Measurements from ENCODE around the gene PHLDB3. TPM values are rescaled to one million over a fixed set of nuclear protein-coding genes. Genes with fewer than 3 reads are reported as not detected.

PHLDB3 gene
- total and polyA plus RNA-seq, 2 donors (not counting 3 experiments of a cell fraction or from before 2014, with no cell fraction given): 5.5 to 12.0 TPM

DNA sequence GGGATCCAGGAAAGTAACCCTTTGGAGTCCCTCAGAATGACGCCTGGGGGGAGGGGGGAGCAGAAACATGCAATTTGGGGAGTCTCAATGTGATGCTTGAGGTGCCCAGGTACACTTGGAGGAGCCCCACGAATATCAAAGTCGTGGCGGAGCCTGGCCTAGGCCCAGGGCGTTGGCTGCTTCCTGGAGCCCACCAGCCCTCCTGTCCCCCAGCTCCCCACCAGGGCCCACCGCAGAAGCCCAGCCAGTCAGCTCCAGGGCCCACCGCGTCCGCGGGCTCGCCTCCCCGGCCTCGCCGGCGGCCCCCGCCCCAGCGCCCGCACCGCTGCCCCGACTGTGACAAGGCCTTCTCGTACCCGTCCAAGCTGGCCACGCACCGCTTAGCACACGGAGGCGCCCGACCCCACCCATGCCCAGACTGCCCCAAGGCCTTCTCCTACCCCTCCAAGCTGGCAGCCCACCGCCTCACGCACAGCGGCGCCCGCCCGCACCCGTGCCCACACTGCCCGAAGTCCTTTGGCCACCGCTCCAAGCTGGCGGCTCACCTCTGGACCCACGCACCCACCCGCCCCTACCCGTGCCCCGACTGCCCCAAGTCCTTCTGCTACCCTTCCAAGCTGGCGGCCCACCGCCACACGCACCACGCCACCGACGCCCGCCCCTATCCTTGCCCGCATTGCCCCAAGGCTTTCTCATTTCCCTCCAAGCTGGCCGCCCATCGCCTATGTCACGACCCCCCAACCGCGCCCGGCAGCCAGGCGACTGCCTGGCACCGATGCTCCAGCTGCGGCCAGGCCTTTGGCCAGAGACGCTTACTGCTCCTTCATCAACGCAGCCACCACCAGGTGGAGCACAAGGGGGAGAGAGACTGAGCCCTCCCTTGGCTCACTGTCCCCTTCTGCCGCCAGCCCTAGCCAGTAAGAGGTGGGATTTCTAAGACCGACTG lies 30.5 kb upstream of the PHLDB3 start:
- Histone ChIP-seq H3K9ac (replicated peaks; ENCODE audit: extremely low read depth, insufficient read depth, low read length) (no peak overlapping the region), H3K4me2 (ENCODE audit: insufficient read depth, low read length) (no peak overlapping the region), H3K27ac (ENCODE audit: insufficient read depth, low read depth, low read length) (no peak overlapping the region), H3K4me1 (ENCODE audit: control insufficient read depth, extremely low read depth, insufficient read depth, low read length) (peaks cover 10% of the 10 kb centered on the region), H3K27me3 (ENCODE audit: control insufficient read depth in 2 of 2, insufficient read depth in 2 of 2, low read length in 2 of 2) (no peaks in the 10 kb centered on the region), H3K4me3 (replicated peaks in 1 of 3; ENCODE audit: insufficient read depth in 1 of 3, low read depth in 1 of 3, low read length in 3 of 3) (no peak overlapping the region), H3K9me1 (replicated peaks; ENCODE audit: control insufficient read depth, extremely low read depth, insufficient read depth, low read length) (no peaks in the 10 kb centered on the region), H3K36me3 (ENCODE audit: control insufficient read depth in 2 of 2, extremely low read depth in 1 of 2, insufficient read depth in 2 of 2, low read length in 2 of 2) (peaks cover 0 to under 1% of the 10 kb centered on the region in 2 experiments), H3K9me3 (replicated peaks; ENCODE audit: control insufficient read depth, insufficient read depth, low read length) (no peaks in the 10 kb centered on the region), H3K79me2 (ENCODE audit: control insufficient read depth, insufficient read depth, low read length) (no peaks in the 10 kb centered on the region), H2AFZ (ENCODE audit: low read depth, low read length) (no peak overlapping the region), H4K20me1 (replicated peaks; ENCODE audit: control insufficient read depth, extremely low read depth, insufficient read depth, low read length) (no peaks in the 10 kb centered on the region)
- dilution Hi-C loops (cut with MboI; ENCODE audit: extremely low pct_ligation_motif_present, low sequenced_read_pairs) (no loop called here), intact Hi-C loops (cut with micrococcal nuclease) (loop anchor here (1.0 to 2.0 kb wide), 5 partner anchors 20 to 250 kb away; partner anchors contain the start of genes PINLYP and XRCC1)
- POLR2A ChIA-PET: interaction anchor here (1.0 to 1.1 kb wide), 2 partner anchors 60 to 127 kb away, joined by 3 to 6 read pairs; no protein-coding TSS in a partner anchor
- no TSS peak for BruUV-seq (replicated peaks)
- FAIRE-seq (peak; percentile 86), DNase-seq (ENCODE audit: low read depth, low spot score) (peak; percentile 66)
- CTCF ChIA-PET: interaction anchor here (0.7 to 6.2 kb wide), 24 partner anchors 10 to 416 kb away, joined by 3 to 118 read pairs (median 5); partner anchors contain the start of genes IRGQ, PINLYP, XRCC1 and ZNF221
- no peak for TF ChIP-seq POLR2AphosphoS5 (IDR thresholded peaks at IDR 0.05; ENCODE audit: insufficient read depth, low read depth, low read length)
- TF ChIP-seq, protein P1, sequence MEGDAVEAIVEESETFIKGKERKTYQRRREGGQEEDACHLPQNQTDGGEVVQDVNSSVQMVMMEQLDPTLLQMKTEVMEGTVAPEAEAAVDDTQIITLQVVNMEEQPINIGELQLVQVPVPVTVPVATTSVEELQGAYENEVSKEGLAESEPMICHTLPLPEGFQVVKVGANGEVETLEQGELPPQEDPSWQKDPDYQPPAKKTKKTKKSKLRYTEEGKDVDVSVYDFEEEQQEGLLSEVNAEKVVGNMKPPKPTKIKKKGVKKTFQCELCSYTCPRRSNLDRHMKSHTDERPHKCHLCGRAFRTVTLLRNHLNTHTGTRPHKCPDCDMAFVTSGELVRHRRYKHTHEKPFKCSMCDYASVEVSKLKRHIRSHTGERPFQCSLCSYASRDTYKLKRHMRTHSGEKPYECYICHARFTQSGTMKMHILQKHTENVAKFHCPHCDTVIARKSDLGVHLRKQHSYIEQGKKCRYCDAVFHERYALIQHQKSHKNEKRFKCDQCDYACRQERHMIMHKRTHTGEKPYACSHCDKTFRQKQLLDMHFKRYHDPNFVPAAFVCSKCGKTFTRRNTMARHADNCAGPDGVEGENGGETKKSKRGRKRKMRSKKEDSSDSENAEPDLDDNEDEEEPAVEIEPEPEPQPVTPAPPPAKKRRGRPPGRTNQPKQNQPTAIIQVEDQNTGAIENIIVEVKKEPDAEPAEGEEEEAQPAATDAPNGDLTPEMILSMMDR (IDR thresholded peaks at IDR 0.05; ENCODE audit: extremely low read depth in 1 of 2, insufficient read depth in 1 of 2, low read depth in 1 of 2, low read length in 2 of 2): peak; percentile 70 to 84
